Measurements from ENCODE around the gene TMEM151B.

DNA sequence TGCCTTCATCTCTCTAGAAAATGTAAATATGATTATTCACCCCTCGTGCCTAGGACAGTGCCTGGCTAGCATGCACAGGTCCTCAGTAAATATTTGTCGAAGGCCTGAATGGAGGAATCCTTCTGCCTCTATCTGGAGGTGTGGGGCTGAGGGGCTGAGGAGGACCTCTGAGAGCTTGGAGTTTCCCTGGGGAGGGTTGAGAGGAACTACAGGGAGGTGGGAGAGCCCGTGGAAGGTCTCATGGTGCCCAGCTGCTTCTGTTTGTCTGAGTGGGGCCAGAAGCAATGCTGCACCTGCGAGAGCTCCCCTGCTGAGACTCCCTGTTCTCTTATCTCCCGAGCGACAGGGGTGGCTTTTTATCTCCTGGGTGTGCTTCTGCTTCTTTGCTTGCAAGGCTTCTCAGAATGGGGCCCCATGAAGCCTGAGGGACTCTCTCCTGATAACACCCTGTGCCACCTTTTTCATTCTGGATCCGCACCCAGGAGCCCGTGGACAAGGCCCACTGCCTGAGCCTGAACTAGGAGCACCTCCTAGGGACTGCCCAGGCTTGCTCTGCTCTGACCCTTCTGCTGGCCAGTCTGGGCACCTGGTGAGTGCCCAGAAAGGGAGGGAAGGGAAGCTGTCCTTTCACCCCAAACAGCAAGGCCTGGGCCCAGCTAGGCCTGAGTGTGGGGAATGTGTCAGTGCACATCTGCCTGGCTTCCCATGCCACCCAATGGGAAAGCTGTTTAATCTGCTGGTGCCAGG is 44.5 kb upstream of the TMEM151B start:
- TF ChIP-seq CTCF (IDR thresholded peaks at IDR 0.05) (no peak), POLR2A (IDR thresholded peaks at IDR 0.05) (no peak), EP300 (IDR thresholded peaks at IDR 0.05) (no peak), POLR2AphosphoS5 (IDR thresholded peaks at IDR 0.05) (no peak)
